ENCODE results near the gene COL4A4.

COL4A4 gene

DNA sequence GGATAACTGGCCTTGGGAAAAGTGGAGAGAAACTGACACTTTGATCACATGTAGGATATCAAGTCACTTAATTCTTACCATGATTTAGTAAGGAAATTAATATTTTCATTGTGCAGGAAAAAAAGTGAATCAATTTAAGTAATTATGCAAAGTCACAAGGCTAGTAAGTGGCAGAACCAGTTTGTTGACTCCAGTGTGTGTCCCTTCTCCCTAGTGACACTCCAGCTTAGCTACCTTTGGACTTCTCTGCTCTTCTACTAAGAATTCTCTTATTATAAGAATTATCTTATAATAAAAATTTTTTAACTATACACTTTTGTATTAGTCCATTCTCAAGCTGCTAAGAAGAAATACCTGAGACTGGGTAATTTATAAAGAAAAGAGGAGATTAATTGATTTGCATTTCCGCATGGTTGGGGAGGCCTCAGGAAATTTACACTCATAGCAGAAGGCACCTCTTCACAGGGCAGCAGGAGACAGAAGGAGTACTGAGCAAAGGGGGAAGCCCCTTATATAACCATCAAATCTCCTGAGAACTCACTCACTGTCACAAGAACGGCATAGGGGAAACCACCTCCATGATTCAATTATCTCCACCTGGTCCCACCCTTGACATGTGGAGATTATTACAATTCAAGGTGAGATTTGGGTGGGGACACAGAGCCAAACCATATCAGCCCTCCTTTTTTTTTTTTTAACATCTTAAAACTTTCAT is 13.6 kb downstream of the COL4A4 start:
- H3K36me3 Mint-ChIP-seq = peaks cover 21% of the 10 kb centered on the region
- DNase-seq (ENCODE audit: low spot score in 2 of 2) (no peak), ATAC-seq (ENCODE audit: low read depth) (peak; percentile 57)
- H3K4me3 Mint-ChIP-seq = no peak overlapping the region
- H3K27ac Mint-ChIP-seq = no peak overlapping the region
- H3K4me1 Mint-ChIP-seq = peaks cover 21% of the 10 kb centered on the region
- no peaks in the 10 kb centered on the region for H3K27me3 Mint-ChIP-seq
- H3K9me3 Mint-ChIP-seq = peaks cover 2% of the 10 kb centered on the region

GRCh38 chr2:227148106-227148505 is 15.9 kb downstream of the COL4A4 start:
- H3K9me3 Mint-ChIP-seq = peaks cover 2% of the 10 kb centered on the region
- no peaks in the 10 kb centered on the region for H3K27me3 Mint-ChIP-seq
- H3K36me3 Mint-ChIP-seq = peaks cover 30% of the 10 kb centered on the region
- no peak overlapping the region for H3K27ac Mint-ChIP-seq
- no peak overlapping the region for H3K4me3 Mint-ChIP-seq
- ATAC-seq (ENCODE audit: low read depth) (no peak), DNase-seq (ENCODE audit: low spot score in 2 of 2) (no peak)
- H3K4me1 Mint-ChIP-seq = peaks cover 12% of the 10 kb centered on the region

DNA sequence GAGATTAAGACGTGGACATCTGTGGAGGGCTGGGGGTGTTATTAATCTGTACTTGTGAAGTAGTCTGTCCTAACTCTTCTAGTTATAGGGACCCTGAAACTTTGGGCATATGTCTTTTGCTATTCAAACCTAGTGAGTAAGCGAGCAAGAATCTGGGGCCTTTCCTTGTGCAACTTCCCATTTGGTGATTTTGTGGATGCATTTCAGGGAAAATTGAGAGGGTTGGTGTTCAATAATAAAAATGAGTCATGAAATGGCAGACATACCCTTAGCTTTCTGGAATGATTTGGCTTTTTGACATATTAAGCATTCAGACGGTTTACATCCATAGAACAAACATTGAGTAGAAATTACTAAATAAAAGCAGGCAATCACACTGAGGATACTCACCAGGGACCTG is 17.0 kb downstream of the COL4A4 start:
- H3K9me3 Mint-ChIP-seq = peaks cover 2% of the 10 kb centered on the region
- no peaks in the 10 kb centered on the region for H3K27me3 Mint-ChIP-seq
- peaks cover 8% of the 10 kb centered on the region for H3K4me1 Mint-ChIP-seq
- ATAC-seq (ENCODE audit: low read depth) = no peak
- H3K27ac Mint-ChIP-seq = no peak overlapping the region
- peaks cover 30% of the 10 kb centered on the region for H3K36me3 Mint-ChIP-seq
- H3K4me3 Mint-ChIP-seq = no peak overlapping the region
- no peak for DNase-seq (ENCODE audit: low spot score in 2 of 2)

- peaks cover 2% of the 10 kb centered on the region for H3K9me3 Mint-ChIP-seq
- peaks cover 30% of the 10 kb centered on the region for H3K36me3 Mint-ChIP-seq
- no peak overlapping the region for H3K4me3 Mint-ChIP-seq
- peaks cover 8% of the 10 kb centered on the region for H3K4me1 Mint-ChIP-seq
- ATAC-seq (ENCODE audit: low read depth) = no peak
- DNase-seq (ENCODE audit: low spot score in 2 of 2) = no peak
- H3K27me3 Mint-ChIP-seq = no peaks in the 10 kb centered on the region
- no peak overlapping the region for H3K27ac Mint-ChIP-seq
Measured at GRCh38 chr2:227146456-227146855, 17.5 kb downstream of the COL4A4 start.

GRCh38 chr2:227143895-227144294 is 20.1 kb downstream of the COL4A4 start:
- Mint-ChIP-seq H3K27me3 (no peaks in the 10 kb centered on the region), H3K4me1 (peaks cover 8% of the 10 kb centered on the region), H3K27ac (no peak overlapping the region), H3K9me3 (no peaks in the 10 kb centered on the region), H3K4me3 (no peak overlapping the region), H3K36me3 (peaks cover 32% of the 10 kb centered on the region)
- DNase-seq (ENCODE audit: low spot score in 2 of 2) = no peak
- ATAC-seq (ENCODE audit: low read depth) = no peak

- Mint-ChIP-seq H3K4me3 (no peak overlapping the region), H3K9me3 (no peaks in the 10 kb centered on the region), H3K27ac (no peak overlapping the region), H3K4me1 (peaks cover 6% of the 10 kb centered on the region), H3K36me3 (peaks cover 29% of the 10 kb centered on the region), H3K27me3 (no peaks in the 10 kb centered on the region)
- ATAC-seq (ENCODE audit: low read depth) = no peak
- DNase-seq (ENCODE audit: low spot score in 2 of 2) = no peak
Measured at GRCh38 chr2:227141301-227141700, 22.7 kb downstream of the COL4A4 start.

GRCh38 chr2:227134591-227134990 is 29.4 kb downstream of the COL4A4 start:
- H3K36me3 Mint-ChIP-seq = peaks cover 11% of the 10 kb centered on the region
- DNase-seq (ENCODE audit: low spot score in 2 of 2) (no peak), ATAC-seq (ENCODE audit: low read depth) (no peak)
- no peaks in the 10 kb centered on the region for H3K9me3 Mint-ChIP-seq
- no peaks in the 10 kb centered on the region for H3K27me3 Mint-ChIP-seq
- peaks cover 3% of the 10 kb centered on the region for H3K4me1 Mint-ChIP-seq
- no peak overlapping the region for H3K4me3 Mint-ChIP-seq
- no peak overlapping the region for H3K27ac Mint-ChIP-seq

GRCh38 chr2:227132986-227133385 is 31.0 kb downstream of the COL4A4 start:
- peaks cover 7% of the 10 kb centered on the region for H3K4me1 Mint-ChIP-seq
- H3K4me3 Mint-ChIP-seq = no peak overlapping the region
- H3K9me3 Mint-ChIP-seq = no peaks in the 10 kb centered on the region
- ATAC-seq (ENCODE audit: low read depth) (no peak), DNase-seq (ENCODE audit: low spot score in 2 of 2) (no peak)
- no peaks in the 10 kb centered on the region for H3K27me3 Mint-ChIP-seq
- H3K36me3 Mint-ChIP-seq = peaks cover 13% of the 10 kb centered on the region
- H3K27ac Mint-ChIP-seq = no peak overlapping the region

- no peak for ATAC-seq (ENCODE audit: low read depth)
- no peak overlapping the region for H3K27ac Mint-ChIP-seq
- H3K27me3 Mint-ChIP-seq = no peaks in the 10 kb centered on the region
- no peak overlapping the region for H3K4me3 Mint-ChIP-seq
- H3K9me3 Mint-ChIP-seq = no peaks in the 10 kb centered on the region
- H3K36me3 Mint-ChIP-seq = peaks cover 7% of the 10 kb centered on the region
- peaks cover 7% of the 10 kb centered on the region for H3K4me1 Mint-ChIP-seq
- no peak for DNase-seq (ENCODE audit: low spot score in 2 of 2)
Measured at GRCh38 chr2:227130636-227131035, 33.4 kb downstream of the COL4A4 start.

DNA sequence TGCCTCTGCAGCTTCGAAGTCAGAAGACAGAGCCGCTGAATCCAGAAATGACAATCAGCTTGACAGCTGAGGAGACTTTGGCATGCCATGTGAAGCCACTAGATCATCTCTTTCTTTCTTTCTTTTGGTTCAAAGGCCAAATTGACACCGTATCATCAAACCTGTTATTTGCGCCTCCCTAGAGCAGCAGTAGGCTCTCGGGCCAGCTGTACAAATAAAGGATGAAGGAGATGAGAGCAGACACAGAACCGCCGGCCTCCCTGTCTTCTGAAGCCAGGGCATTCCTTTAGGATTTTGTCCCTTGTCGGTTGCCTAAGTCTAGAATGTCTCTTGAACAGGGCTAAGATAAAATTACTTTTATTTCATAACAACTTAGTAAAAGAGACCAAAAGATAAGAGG is 36.8 kb downstream of the COL4A4 start:
- Mint-ChIP-seq H3K36me3 (peaks cover 12% of the 10 kb centered on the region), H3K4me3 (no peak overlapping the region), H3K27me3 (no peaks in the 10 kb centered on the region), H3K9me3 (no peaks in the 10 kb centered on the region), H3K27ac (no peak overlapping the region), H3K4me1 (peaks cover 7% of the 10 kb centered on the region)
- ATAC-seq (ENCODE audit: low read depth) = no peak
- DNase-seq (ENCODE audit: low spot score in 2 of 2) = no peak

- Mint-ChIP-seq H3K9me3 (no peaks in the 10 kb centered on the region), H3K27me3 (no peaks in the 10 kb centered on the region), H3K4me3 (no peak overlapping the region), H3K36me3 (peaks cover 10% of the 10 kb centered on the region), H3K4me1 (peaks cover 7% of the 10 kb centered on the region), H3K27ac (no peak overlapping the region)
- no peak for DNase-seq (ENCODE audit: low spot score in 2 of 2)
- ATAC-seq (ENCODE audit: low read depth) = no peak
Measured at GRCh38 chr2:227125506-227125905, 38.5 kb downstream of the COL4A4 start.

DNA sequence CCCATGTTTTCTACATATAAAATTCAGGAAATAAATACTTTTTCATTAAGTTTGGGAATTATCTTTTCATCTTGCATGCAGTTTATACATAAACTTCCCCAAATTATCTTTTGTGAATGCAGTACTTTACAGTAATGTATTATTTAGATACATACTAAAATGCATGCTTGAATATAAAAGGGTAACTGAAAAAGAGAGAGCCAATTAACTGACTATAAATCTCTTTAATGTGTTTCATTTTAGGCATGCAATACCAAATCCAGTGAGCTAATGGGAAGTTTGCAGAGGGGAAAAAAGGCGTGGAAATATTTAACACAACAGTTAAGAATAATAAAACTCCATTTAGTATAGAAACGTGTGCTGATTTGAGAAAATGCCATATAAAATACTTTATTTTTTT is 39.2 kb downstream of the COL4A4 start:
- ATAC-seq (ENCODE audit: low read depth) (no peak), DNase-seq (ENCODE audit: low spot score in 2 of 2) (no peak)
- Mint-ChIP-seq H3K4me1 (peaks cover 4% of the 10 kb centered on the region), H3K27ac (no peak overlapping the region), H3K27me3 (no peaks in the 10 kb centered on the region), H3K36me3 (peaks cover 12% of the 10 kb centered on the region), H3K9me3 (no peaks in the 10 kb centered on the region), H3K4me3 (no peak overlapping the region)

DNA sequence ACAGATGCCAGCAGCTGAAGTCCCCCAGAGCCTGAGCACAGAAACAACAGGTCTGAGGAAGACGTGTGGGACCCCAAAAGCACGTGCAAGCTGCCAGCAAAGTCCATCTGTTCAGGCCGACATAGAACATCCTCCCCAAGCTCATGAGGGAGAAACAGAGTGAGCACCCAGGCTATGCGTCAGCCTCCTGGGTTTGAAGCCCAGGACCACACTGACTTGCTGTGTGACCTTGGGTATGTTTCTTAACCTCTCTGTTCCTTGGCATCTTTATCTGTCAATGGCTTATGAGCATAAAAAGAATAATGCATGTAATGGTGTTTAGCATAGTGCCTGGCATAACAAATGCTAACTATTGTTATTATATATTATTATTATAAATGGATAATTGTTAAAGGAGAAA is 40.3 kb downstream of the COL4A4 start:
- Mint-ChIP-seq H3K9me3 (no peaks in the 10 kb centered on the region), H3K4me3 (no peak overlapping the region), H3K36me3 (peaks cover 12% of the 10 kb centered on the region), H3K27me3 (no peaks in the 10 kb centered on the region), H3K4me1 (peaks cover 4% of the 10 kb centered on the region), H3K27ac (no peak overlapping the region)
- ATAC-seq (ENCODE audit: low read depth) = no peak
- no peak for DNase-seq (ENCODE audit: low spot score in 2 of 2)

- H3K9me3 Mint-ChIP-seq = no peaks in the 10 kb centered on the region
- no peaks in the 10 kb centered on the region for H3K4me1 Mint-ChIP-seq
- DNase-seq (ENCODE audit: low spot score in 2 of 2) (no peak), ATAC-seq (ENCODE audit: low read depth) (no peak)
- peak overlapping the region; percentile 4 for H3K27ac Mint-ChIP-seq
- no peak overlapping the region for H3K4me3 Mint-ChIP-seq
- no peaks in the 10 kb centered on the region for H3K27me3 Mint-ChIP-seq
- peaks cover 27% of the 10 kb centered on the region for H3K36me3 Mint-ChIP-seq
Measured at GRCh38 chr2:227118353-227118752, 45.7 kb downstream of the COL4A4 start.

GRCh38 chr2:227117852-227118251 is 46.2 kb downstream of the COL4A4 start:
- Mint-ChIP-seq H3K27me3 (no peaks in the 10 kb centered on the region), H3K4me3 (no peak overlapping the region), H3K9me3 (no peaks in the 10 kb centered on the region), H3K36me3 (peaks cover 22% of the 10 kb centered on the region), H3K4me1 (no peaks in the 10 kb centered on the region), H3K27ac (no peak overlapping the region)
- DNase-seq (ENCODE audit: low spot score in 2 of 2) (no peak), ATAC-seq (ENCODE audit: low read depth) (no peak)
